Uterus (tissue), 4 donors: ENCODE results near the gene PILRB. TPM values are rescaled to one million over a fixed set of nuclear protein-coding genes. Genes with fewer than 3 reads are reported as not detected.

ENCODE experiments used
- DNase-seq, 2 donors: peaks; one replicate each; pipeline ENCODE4 v3.0.0-alpha.2; 2019 to 2020
- H3K27ac ChIP-seq, 2 donors: fragments of 200-600 bp; sonication (generic); 1 replicate in 1 of 2; 2 replicates in 1 of 2; pipeline ENCODE4 v1.5.1; 2016 to 2018
- H3K27me3 ChIP-seq, 2 donors: fragments of 200-600 bp; sonication (generic); one replicate each; pipeline ENCODE4 v1.5.1; 2018 to 2019; ENCODE audit warnings: control low read depth in 1 of 2
- H3K36me3 ChIP-seq, 2 donors: fragments of 200-600 bp; sonication (generic); one replicate each; pipeline ENCODE4 v1.5.1; 2019; ENCODE audit warnings: control low read depth in 1 of 2
- H3K4me1 ChIP-seq, 2 donors: fragments of 200-600 bp; sonication (generic); one replicate each; pipeline ENCODE4 v1.5.1; 2018 to 2019; ENCODE audit warnings: control low read depth in 1 of 2
- H3K4me3 ChIP-seq, 2 donors: fragments of 200-600 bp; sonication (generic); 1 replicate in 1 of 2; 2 replicates in 1 of 2; pipeline ENCODE4 v1.5.1; 2018 to 2019; ENCODE audit warnings: mild to moderate bottlenecking in 1 of 2
- H3K9me3 ChIP-seq, 2 donors: fragments of 200-600 bp; sonication (generic); one replicate each; pipeline ENCODE4 v1.5.1; 2019; ENCODE audit warnings: control low read depth in 1 of 2
- POLR2A ChIP-seq, 2 donors: fragments of 450-650 bp; IDR thresholded peaks; one replicate each; pipeline ENCODE4 v1.6.1; 2016; ENCODE audit warnings: antibody characterized with exemption in 2 of 2, mild to moderate bottlenecking in 1 of 2, moderate library complexity in 1 of 2
- intact Hi-C: fragments of 100-400 bp; cut with DNase I; formaldehyde crosslinking; loops from one replicate; pipeline ENCODE4 v1.15.1; 2023; ENCODE audit warnings: low total_unique reads
- total RNA-seq, 4 donors: library from RNA; depleted of rRNA in 3 of 4; stranded (reverse); fragments of >200 nt in 3 of 4; gene quantifications; one replicate each; pipeline versions ENCODE4 v1.1.0 to v1.2.4, GENCODE V29; 2014 to 2023
- TF ChIP-seq, protein P1 (sequence below), 4 experiments: fragments of 200-600 bp in 2 of 4; fragments of 450-650 bp in 2 of 4; sonication (generic) in 2 of 4; IDR thresholded peaks; one replicate each; pipeline ENCODE4 v1.5.1; 2016 to 2019; ENCODE audit warnings: antibody characterized with exemption in 4 of 4, mild to moderate bottlenecking in 2 of 4, moderate library complexity in 1 of 4
- donor health status: DM: yes; HTN: yes; CAD: no.

PILRB gene
- total RNA-seq, 4 donors from 2014 or later, result 13.4 to 66.1 (median 56.3) TPM

DNA sequence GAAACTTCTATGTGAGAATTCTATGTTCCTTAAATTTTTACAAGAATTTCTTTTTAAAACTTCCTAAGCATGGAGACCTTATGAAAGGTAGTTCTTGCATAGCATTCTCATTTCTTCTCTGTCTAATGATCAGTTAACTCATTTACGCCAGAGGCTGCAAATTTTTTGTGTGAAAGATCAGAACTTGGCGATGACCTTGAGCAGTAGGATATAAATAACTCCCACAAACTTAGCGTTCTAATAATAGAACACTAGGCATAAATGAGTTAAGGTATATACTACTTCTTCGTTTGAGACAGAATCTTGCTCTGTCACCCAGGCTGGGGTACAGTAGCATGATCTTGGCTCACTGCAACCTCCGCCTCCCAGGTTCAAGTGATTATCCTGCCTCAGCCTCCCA is 29.0 kb downstream of the PILRB start:
- H3K36me3 ChIP-seq, result no peaks in the 10 kb centered on the region
- intact Hi-C loops, result no loop called here
- no peaks in the 10 kb centered on the region for H3K27me3 ChIP-seq
- no peak for DNase-seq
- H3K27ac ChIP-seq, result no peak overlapping the region
- TF ChIP-seq POLR2A (IDR thresholded peaks at IDR 0.05), result no peak
- no peak overlapping the region for H3K4me3 ChIP-seq
- no peaks in the 10 kb centered on the region for H3K4me1 ChIP-seq
- H3K9me3 ChIP-seq, result no peaks in the 10 kb centered on the region

DNA sequence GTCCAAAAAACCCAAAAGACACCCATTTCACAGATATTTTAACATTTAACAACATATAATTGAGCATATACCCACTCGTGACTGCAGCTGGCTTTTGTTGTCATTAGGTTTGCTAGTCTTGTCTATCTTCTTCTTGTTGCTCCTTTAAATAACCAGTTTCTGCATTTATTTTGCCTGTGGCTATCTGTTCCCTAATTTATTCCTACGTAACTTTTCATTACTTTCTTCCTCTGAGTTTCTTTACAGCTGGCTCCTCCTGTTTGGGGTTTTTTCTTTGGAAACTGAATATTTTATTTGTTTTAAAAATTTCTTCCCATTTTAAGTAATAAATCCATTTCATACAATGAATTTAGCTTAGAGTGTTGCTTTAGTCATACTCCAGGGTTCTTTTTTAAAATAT is 29.8 kb downstream of the PILRB start:
- Histone ChIP-seq H3K27me3 (no peaks in the 10 kb centered on the region), H3K27ac (no peak overlapping the region), H3K36me3 (no peaks in the 10 kb centered on the region), H3K9me3 (no peaks in the 10 kb centered on the region), H3K4me1 (no peaks in the 10 kb centered on the region), H3K4me3 (no peak overlapping the region)
- no peak for DNase-seq
- TF ChIP-seq, protein P1, sequence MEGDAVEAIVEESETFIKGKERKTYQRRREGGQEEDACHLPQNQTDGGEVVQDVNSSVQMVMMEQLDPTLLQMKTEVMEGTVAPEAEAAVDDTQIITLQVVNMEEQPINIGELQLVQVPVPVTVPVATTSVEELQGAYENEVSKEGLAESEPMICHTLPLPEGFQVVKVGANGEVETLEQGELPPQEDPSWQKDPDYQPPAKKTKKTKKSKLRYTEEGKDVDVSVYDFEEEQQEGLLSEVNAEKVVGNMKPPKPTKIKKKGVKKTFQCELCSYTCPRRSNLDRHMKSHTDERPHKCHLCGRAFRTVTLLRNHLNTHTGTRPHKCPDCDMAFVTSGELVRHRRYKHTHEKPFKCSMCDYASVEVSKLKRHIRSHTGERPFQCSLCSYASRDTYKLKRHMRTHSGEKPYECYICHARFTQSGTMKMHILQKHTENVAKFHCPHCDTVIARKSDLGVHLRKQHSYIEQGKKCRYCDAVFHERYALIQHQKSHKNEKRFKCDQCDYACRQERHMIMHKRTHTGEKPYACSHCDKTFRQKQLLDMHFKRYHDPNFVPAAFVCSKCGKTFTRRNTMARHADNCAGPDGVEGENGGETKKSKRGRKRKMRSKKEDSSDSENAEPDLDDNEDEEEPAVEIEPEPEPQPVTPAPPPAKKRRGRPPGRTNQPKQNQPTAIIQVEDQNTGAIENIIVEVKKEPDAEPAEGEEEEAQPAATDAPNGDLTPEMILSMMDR (IDR thresholded peaks at IDR 0.05), result no peak
- no peak for TF ChIP-seq POLR2A (IDR thresholded peaks at IDR 0.05)
- intact Hi-C loops, result no loop called here

DNA sequence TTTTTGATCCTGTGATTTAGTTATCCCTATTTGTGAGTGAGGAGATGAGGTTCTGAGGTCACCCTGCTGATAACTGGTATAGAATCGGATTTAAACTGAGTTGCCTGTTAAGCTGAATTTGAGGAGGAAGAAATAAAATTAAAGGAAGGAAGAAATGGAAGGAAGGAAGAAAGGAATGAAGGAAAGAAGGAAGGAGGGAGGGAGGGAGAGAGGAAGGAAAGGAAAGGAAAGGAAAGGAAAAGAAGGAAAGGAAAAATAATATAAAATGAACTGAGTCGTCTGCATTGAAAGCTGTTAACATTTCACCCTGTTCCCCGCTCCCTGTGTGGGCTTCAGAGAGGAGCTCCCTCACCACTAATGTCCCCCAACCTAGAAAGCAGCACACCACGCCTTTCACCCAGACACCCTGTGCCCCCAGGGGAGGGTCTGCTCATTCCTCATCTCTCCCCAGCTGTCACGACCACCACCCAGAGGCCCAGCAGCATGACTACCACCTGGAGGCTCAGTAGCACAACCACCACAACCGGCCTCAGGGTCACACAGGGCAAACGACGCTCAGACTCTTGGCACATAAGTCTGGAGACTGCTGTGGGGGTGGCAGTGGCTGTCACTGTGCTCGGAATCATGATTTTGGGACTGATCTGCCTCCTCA is 31.6 kb downstream of the PILRB start:
- Histone ChIP-seq H3K27ac (no peak overlapping the region), H3K4me3 (no peak overlapping the region), H3K9me3 (no peaks in the 10 kb centered on the region), H3K27me3 (no peaks in the 10 kb centered on the region), H3K4me1 (no peaks in the 10 kb centered on the region), H3K36me3 (no peaks in the 10 kb centered on the region)
- intact Hi-C loops, result no loop called here
- no peak for TF ChIP-seq POLR2A (IDR thresholded peaks at IDR 0.05)
- TF ChIP-seq, protein P1 (IDR thresholded peaks at IDR 0.05), result no peak
- DNase-seq, result no peak

DNA sequence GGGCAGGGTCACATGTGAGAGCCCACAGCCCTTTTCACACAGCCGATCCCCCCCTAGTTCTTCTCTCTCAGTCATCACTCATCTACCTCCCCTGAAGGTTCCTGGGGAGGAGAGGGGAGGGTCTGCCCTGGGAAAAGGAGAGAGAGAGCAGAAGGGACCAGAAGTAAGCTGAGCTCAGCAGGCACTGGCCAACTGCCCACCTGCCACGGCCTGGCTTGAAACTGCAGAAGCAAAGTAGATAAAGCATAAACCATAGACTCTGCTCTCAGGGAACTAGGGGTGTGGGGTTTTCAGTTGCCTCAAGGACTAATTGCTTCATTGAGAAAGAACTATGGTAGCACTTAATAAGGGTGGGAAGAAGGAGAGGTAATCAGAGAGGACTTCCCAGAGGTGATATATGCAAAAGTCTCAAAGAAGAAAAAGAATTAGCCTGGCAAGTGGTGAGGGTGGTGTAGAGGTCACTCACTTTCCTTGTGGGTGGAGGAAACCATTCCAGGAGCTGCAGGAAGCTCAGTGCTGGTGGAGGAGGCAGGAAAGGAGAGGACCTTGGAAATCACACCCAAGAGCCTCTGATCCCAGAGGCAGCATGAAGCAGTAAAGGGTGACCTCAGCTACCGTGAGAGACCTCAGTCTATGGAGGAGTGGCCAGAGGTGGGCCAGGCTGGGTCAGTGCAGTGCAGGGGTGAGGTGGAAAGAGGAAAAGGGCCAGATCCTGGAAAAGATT is 32.5 kb downstream of the PILRB start:
- no peaks in the 10 kb centered on the region for H3K9me3 ChIP-seq
- no peak for DNase-seq
- H3K4me3 ChIP-seq, result no peak overlapping the region
- no peak overlapping the region for H3K27ac ChIP-seq
- no peak for TF ChIP-seq POLR2A (IDR thresholded peaks at IDR 0.05)
- TF ChIP-seq, protein P1 (IDR thresholded peaks at IDR 0.05), result no peak
- H3K4me1 ChIP-seq, result no peaks in the 10 kb centered on the region
- intact Hi-C loops, result no loop called here
- no peaks in the 10 kb centered on the region for H3K36me3 ChIP-seq
- no peaks in the 10 kb centered on the region for H3K27me3 ChIP-seq

DNA sequence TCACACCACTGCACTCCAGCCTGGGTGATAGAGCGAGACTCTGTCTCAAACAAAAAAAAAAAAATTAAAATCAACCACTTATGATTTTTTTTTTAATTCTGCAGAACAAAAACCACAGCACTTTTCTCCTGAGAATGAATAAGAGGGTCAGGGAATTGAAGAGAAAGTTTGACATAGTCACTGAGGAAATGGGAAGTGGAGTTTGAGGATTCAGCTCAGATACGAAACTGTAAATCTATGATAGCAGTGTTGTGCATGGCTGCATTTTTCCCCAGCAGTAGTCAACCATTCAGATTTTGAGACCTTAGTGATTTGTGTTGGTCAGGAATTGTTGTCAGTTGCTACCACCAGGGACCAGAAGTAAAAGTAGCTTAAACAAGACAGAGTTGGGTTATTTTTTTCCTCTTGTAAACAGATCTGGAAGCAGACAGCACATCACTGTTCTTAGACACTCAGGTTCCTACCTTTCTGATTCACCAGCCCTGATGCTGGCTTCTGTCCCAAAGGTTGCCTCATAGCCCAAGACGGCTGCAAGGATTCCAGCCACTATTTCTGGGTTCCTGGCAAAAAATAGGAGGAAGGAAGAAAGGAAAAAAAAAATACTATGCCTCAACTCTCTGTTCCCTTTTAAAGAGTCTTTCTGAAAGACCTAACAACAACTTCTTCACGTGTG is 35.5 kb downstream of the PILRB start:
- no peaks in the 10 kb centered on the region for H3K4me1 ChIP-seq

More for the DNA sequence above, 35.5 kb downstream of the PILRB start:
- Histone ChIP-seq H3K27ac (no peak overlapping the region), H3K9me3 (no peaks in the 10 kb centered on the region), H3K4me3 (no peak overlapping the region), H3K27me3 (no peaks in the 10 kb centered on the region), H3K36me3 (no peaks in the 10 kb centered on the region)
- intact Hi-C loops, result no loop called here
- TF ChIP-seq, protein P1 (IDR thresholded peaks at IDR 0.05), result no peak
- no peak for TF ChIP-seq POLR2A (IDR thresholded peaks at IDR 0.05)
- DNase-seq, result no peak
